ENCODE measurements around the gene STMN3. TPM values are rescaled to one million over a fixed set of nuclear protein-coding genes. Genes with fewer than 3 reads are reported as not detected.

STMN3 gene
- polyA plus RNA-seq, 1 experiment: 21.8 TPM

- Histone ChIP-seq H3K9me3 (ENCODE audit: control insufficient read depth, insufficient read depth, low read length) (peaks cover 3% of the 10 kb centered on the region; the same call in 1 of the 2 replicates), H3K27me3 (ENCODE audit: control insufficient read depth, insufficient read depth, low read length) (no peaks in the 10 kb centered on the region), H3K4me3 (ENCODE audit: low read depth, low read length) (no peak overlapping the region), H3K27ac (ENCODE audit: low read depth, low read length) (no peak overlapping the region)
- TF ChIP-seq, protein P1, sequence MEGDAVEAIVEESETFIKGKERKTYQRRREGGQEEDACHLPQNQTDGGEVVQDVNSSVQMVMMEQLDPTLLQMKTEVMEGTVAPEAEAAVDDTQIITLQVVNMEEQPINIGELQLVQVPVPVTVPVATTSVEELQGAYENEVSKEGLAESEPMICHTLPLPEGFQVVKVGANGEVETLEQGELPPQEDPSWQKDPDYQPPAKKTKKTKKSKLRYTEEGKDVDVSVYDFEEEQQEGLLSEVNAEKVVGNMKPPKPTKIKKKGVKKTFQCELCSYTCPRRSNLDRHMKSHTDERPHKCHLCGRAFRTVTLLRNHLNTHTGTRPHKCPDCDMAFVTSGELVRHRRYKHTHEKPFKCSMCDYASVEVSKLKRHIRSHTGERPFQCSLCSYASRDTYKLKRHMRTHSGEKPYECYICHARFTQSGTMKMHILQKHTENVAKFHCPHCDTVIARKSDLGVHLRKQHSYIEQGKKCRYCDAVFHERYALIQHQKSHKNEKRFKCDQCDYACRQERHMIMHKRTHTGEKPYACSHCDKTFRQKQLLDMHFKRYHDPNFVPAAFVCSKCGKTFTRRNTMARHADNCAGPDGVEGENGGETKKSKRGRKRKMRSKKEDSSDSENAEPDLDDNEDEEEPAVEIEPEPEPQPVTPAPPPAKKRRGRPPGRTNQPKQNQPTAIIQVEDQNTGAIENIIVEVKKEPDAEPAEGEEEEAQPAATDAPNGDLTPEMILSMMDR (IDR thresholded peaks at IDR 0.05; ENCODE audit: low read depth, low read length): no peak
- CTCF ChIA-PET: no interaction called here
- no peak for DNase-seq (ENCODE audit: low read depth, low spot score)
- POLR2A ChIA-PET: no interaction called here
These were observed 55.4 kb downstream of the STMN3 start for GRCh38 chr20:63597651-63598478.

DNA sequence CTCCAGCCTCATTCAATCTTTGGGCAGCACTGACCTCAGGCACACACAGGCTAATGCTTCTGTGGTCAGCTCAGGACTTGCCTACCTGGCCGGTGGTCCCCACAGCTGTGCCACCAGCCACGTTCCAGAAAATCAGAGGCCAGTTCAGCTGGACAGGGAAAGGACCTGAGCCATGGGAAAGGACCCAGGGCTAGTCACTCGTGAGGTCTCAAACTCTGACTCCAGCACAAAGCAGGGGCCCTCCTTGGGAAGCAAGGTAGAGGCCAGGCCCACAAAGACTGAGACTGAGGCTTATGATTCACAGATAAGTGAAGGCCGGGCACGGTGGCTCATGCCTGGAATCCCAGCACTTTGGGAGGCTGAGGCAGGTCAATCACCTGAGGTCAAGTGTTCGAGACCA, 56.8 kb downstream of the STMN3 start:
- TF ChIP-seq, protein P1 (IDR thresholded peaks at IDR 0.05; ENCODE audit: low read depth, low read length): no peak
- ChIA-PET CTCF (no interaction called here), POLR2A (no interaction called here)
- no peak for DNase-seq (ENCODE audit: low read depth, low spot score)
- no peaks in the 10 kb centered on the region for H3K27me3 ChIP-seq (ENCODE audit: control insufficient read depth, insufficient read depth, low read length)
- no peak overlapping the region for H3K4me3 ChIP-seq (ENCODE audit: low read depth, low read length)
- H3K9me3 ChIP-seq (ENCODE audit: control insufficient read depth, insufficient read depth, low read length): peaks cover 3% of the 10 kb centered on the region; the same call in 1 of the 2 replicates
- H3K27ac ChIP-seq (ENCODE audit: low read depth, low read length): no peak overlapping the region

DNA sequence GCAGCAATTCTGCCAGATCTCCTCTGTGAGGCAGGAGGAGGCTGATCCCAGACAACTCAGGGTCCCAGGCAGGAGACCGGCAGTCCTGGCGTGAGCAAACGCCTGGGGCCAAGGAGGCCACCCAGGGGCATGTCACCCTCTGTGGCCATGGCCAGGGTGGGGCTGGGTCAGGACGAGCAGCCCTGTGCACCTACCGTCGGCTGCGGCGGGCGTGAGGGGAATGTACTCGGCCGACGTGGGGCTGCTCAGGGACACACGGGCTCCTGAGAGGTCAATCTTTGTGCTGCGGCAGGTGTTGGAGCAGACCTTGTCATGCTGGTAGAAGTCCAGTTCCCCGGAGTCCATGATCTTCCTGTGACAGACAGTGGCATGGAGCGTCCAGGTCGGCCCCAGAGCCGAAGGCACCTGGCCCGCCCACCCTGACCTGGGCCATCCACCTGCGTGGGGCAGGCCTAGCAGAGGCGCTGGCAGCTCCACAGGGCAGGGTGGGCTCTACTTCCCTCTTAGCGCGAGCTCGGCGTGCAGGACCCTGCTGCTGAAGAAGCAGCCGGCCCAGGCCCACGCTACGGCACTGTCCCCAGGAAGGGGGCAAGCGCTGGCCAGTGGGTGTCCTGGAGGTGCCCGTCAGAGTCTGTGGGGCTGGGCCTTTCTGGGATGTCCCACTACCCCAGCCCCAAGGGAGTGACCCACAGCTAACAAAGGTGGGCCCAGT, 57.7 kb downstream of the STMN3 start:
- ChIA-PET CTCF (no interaction called here), POLR2A (no interaction called here)
- Histone ChIP-seq H3K4me3 (ENCODE audit: low read depth, low read length) (no peak overlapping the region), H3K9me3 (ENCODE audit: control insufficient read depth, insufficient read depth, low read length) (peaks cover 3% of the 10 kb centered on the region; the same call in 1 of the 2 replicates), H3K27me3 (ENCODE audit: control insufficient read depth, insufficient read depth, low read length) (no peaks in the 10 kb centered on the region), H3K27ac (ENCODE audit: low read depth, low read length) (no peak overlapping the region)
- no peak for DNase-seq (ENCODE audit: low read depth, low spot score)
- TF ChIP-seq, protein P1 (IDR thresholded peaks at IDR 0.05; ENCODE audit: low read depth, low read length): no peak

- ChIA-PET POLR2A (no interaction called here), CTCF (interaction anchor here (0.7 kb wide), 1 partner anchor 98 kb away, joined by 5 read pairs; no protein-coding TSS in a partner anchor)
- TF ChIP-seq, protein P1 (IDR thresholded peaks at IDR 0.05; ENCODE audit: low read depth, low read length): no peak
These were observed 59.1 kb downstream of the STMN3 start for GRCh38 chr20:63594043-63594561.

GRCh38 chr20:63592661-63593060, 60.6 kb downstream of the STMN3 start:
- ChIA-PET CTCF (no interaction called here), POLR2A (no interaction called here)
- no peak overlapping the region for H3K27ac ChIP-seq (ENCODE audit: low read depth, low read length)
- H3K9me3 ChIP-seq (ENCODE audit: control insufficient read depth, insufficient read depth, low read length): no peaks in the 10 kb centered on the region; the same call in 1 of the 2 replicates
- DNase-seq (ENCODE audit: low read depth, low spot score): no peak
- TF ChIP-seq, protein P1 (IDR thresholded peaks at IDR 0.05; ENCODE audit: low read depth, low read length): no peak
- no peak overlapping the region for H3K4me3 ChIP-seq (ENCODE audit: low read depth, low read length)
- no peaks in the 10 kb centered on the region for H3K27me3 ChIP-seq (ENCODE audit: control insufficient read depth, insufficient read depth, low read length)

More at GRCh38 chr20:63594043-63594561, 59.1 kb downstream of the STMN3 start:
- no peak for DNase-seq (ENCODE audit: low read depth, low spot score)
- Histone ChIP-seq H3K27me3 (ENCODE audit: control insufficient read depth, insufficient read depth, low read length) (no peaks in the 10 kb centered on the region), H3K9me3 (ENCODE audit: control insufficient read depth, insufficient read depth, low read length) (no peaks in the 10 kb centered on the region; the same call in 1 of the 2 replicates), H3K4me3 (ENCODE audit: low read depth, low read length) (no peak overlapping the region), H3K27ac (ENCODE audit: low read depth, low read length) (peak overlapping the region; percentile 31)
